HepG2 (cell line): Measurements from ENCODE around the gene RCBTB1. TPM values are rescaled to one million over a fixed set of nuclear protein-coding genes. Genes with fewer than 3 reads are reported as not detected.

Experiments used
- ATAC-seq: fragments of 200-7000 bp; cut with Tn5 transposase; 3 replicates; pipeline ENCODE4 v1.9.1; 2020; ENCODE audit warnings: mild to moderate bottlenecking, moderate library complexity
- BruUV-seq: library from RNA; stranded (reverse); fragments of 400-500 nt; replicated peaks from 2 replicates; lab custom pipeline; 2021; lab: Mats Ljungman, UMichigan
- CTCF ChIA-PET: fragments of 300-600 bp; formaldehyde crosslinking; extraction: SDS; loops from one replicate; lab custom pipeline; 2021; ENCODE audit warnings: low total read pairs, inconsistent platforms, low intra/inter-chr PET ratio; lab: Yijun Ruan, JAX
- POLR2A ChIA-PET: fragments of 350-600 bp; sonication (Branson Sonifier 250); formaldehyde crosslinking; loops from one replicate; lab custom pipeline; 2020; ENCODE audit warnings: antibody characterized with exemption, inconsistent platforms; lab: Yijun Ruan, JAX
- DNase-seq: peaks from one replicate; pipeline ENCODE4 v3.0.0-alpha.2; 2015; ENCODE audit warnings: low spot score
- FAIRE-seq: peaks from 3 replicates; lab custom pipeline; 2011; peaks lifted over from hg19 to GRCh38; lab: Jason Lieb, UNC
- H2AFZ ChIP-seq: one replicate; pipeline ENCODE4 v1.6.1; 2011; ENCODE audit warnings: low read length, inconsistent platforms
- H3K27ac ChIP-seq: fragments of 300-600 bp; 3 replicates; pipeline ENCODE4 v1.8.0; 2011; ENCODE audit warnings: mixed run types, mild to moderate bottlenecking, mixed read lengths, low read length, inconsistent platforms; ENCODE audit not compliant: insufficient read depth; ENCODE audit errors: extremely low read length
- H3K27me3 ChIP-seq, 2 experiments: fragments of 200-600 bp in 1 of 2; 2 replicates in 1 of 2; 3 replicates in 1 of 2; pipeline versions ENCODE4 v1.6.0 to v1.8.0; 2011; ENCODE audit warnings: low read length in 2 of 2, mild to moderate bottlenecking in 2 of 2, moderate library complexity in 2 of 2, inconsistent platforms in 1 of 2; ENCODE audit not compliant: insufficient read depth in 2 of 2, control insufficient read depth in 1 of 2
- H3K36me3 ChIP-seq, 2 experiments: fragments of 200-600 bp in 1 of 2; replicated peaks in 1 of 2; 2 replicates in 1 of 2; 3 replicates in 1 of 2; pipeline versions ENCODE4 v1.5.1 to v1.8.0; 2011; ENCODE audit warnings: low read length in 2 of 2, inconsistent platforms in 1 of 2; ENCODE audit not compliant: insufficient read depth in 2 of 2, control insufficient read depth in 1 of 2
- H3K4me1 ChIP-seq: 2 replicates; pipeline ENCODE4 v1.5.1; 2012; ENCODE audit warnings: low read length, inconsistent platforms; ENCODE audit not compliant: insufficient read depth
- H3K4me2 ChIP-seq: 2 replicates; pipeline ENCODE4 v1.6.0; 2011; ENCODE audit warnings: low read depth, low read length, inconsistent platforms
- H3K4me3 ChIP-seq, 3 experiments: fragments of 200-600 bp in 1 of 3; sonication (generic), shearing (Covaris generic) in 1 of 3; replicated peaks in 1 of 3; 2 replicates each; pipeline ENCODE4 v1.5.1; 2011 to 2016; ENCODE audit warnings: low read length in 3 of 3, inconsistent platforms in 2 of 3, low read depth in 2 of 3, mild to moderate bottlenecking in 2 of 3, control low read depth in 1 of 3, mixed read lengths in 1 of 3; ENCODE audit not compliant: insufficient read depth in 1 of 3
- H3K79me2 ChIP-seq: one replicate; pipeline ENCODE4 v1.6.1; 2011; ENCODE audit warnings: low read length, inconsistent platforms; ENCODE audit not compliant: insufficient read depth
- H3K9ac ChIP-seq: 2 replicates; pipeline ENCODE4 v1.6.0; 2011; ENCODE audit warnings: mild to moderate bottlenecking, low read depth, low read length, inconsistent platforms; ENCODE audit not compliant: insufficient read depth
- H3K9me3 ChIP-seq: 2 replicates; pipeline ENCODE4 v1.5.1; 2012; ENCODE audit warnings: mild to moderate bottlenecking, low read length
- H4K20me1 ChIP-seq: 2 replicates; pipeline ENCODE4 v1.6.0; 2011; ENCODE audit warnings: inconsistent platforms, mild to moderate bottlenecking, low read length, moderate library complexity; ENCODE audit not compliant: insufficient read depth
- ELF3 ChIP-seq: IDR thresholded peaks from 2 replicates; pipeline ENCODE4 v1.6.1; 2016; ENCODE audit warnings: missing genetic modification reagents, missing compliant biosample characterization
- ETV6 ChIP-seq: sonication (generic); formaldehyde crosslinking; conservative IDR thresholded peaks from 2 replicates; pipeline ENCODE4 v1.4.0; 2020; ENCODE audit warnings: missing genetic modification reagents
- FOXC1 ChIP-seq: sonication (generic); formaldehyde crosslinking; IDR thresholded peaks from 2 replicates; pipeline ENCODE4 v1.8.0; 2022; ENCODE audit warnings: mild to moderate bottlenecking, missing genetic modification reagents, borderline replicate concordance
- HOXA7 ChIP-seq: sonication (generic); formaldehyde crosslinking; IDR thresholded peaks from 2 replicates; pipeline ENCODE4 v1.8.1; 2022; ENCODE audit warnings: mild to moderate bottlenecking, missing genetic modification reagents, moderate library complexity
- KDM5A ChIP-seq: fragments of 200-600 bp; sonication (generic); IDR thresholded peaks from 2 replicates; pipeline ENCODE4 v1.7.0; 2018; ENCODE audit warnings: antibody characterized with exemption, mild to moderate bottlenecking, low read length, borderline replicate concordance
- KLF11 ChIP-seq: IDR thresholded peaks from 2 replicates; pipeline ENCODE4 v1.6.1; 2016; ENCODE audit warnings: missing compliant biosample characterization
- NR2F6 ChIP-seq, 2 experiments: IDR thresholded peaks; 2 replicates each; pipeline ENCODE4 v1.6.1; 2016; ENCODE audit warnings: antibody characterized with exemption in 1 of 2, mild to moderate bottlenecking in 1 of 2
- POLR2A ChIP-seq, 2 experiments: IDR thresholded peaks; 2 replicates each; pipeline ENCODE4 v1.6.1; 2011; ENCODE audit warnings: low read depth in 2 of 2, low read length in 2 of 2, mild to moderate bottlenecking in 1 of 2, moderate library complexity in 1 of 2; ENCODE audit not compliant: insufficient read depth in 1 of 2
- RARG ChIP-seq: sonication (generic); formaldehyde crosslinking; IDR thresholded peaks from 2 replicates; pipeline ENCODE4 v1.4.0; 2020; ENCODE audit warnings: low read depth, mild to moderate bottlenecking, missing genetic modification reagents
- THAP11 ChIP-seq: IDR thresholded peaks from 2 replicates; pipeline ENCODE4 v1.6.1; 2016; ENCODE audit warnings: missing biosample characterization, missing genetic modification reagents
- ZBTB38 ChIP-seq: sonication (generic); formaldehyde crosslinking; IDR thresholded peaks from 2 replicates; pipeline ENCODE4 v1.5.1; 2020; ENCODE audit warnings: mild to moderate bottlenecking, missing genetic modification reagents
- ZBTB7B ChIP-seq: sonication (generic); formaldehyde crosslinking; IDR thresholded peaks from 2 replicates; pipeline ENCODE4 v1.4.0; 2020; ENCODE audit warnings: missing genetic modification reagents
- ZNF383 ChIP-seq: sonication (generic); formaldehyde crosslinking; IDR thresholded peaks from 2 replicates; pipeline ENCODE4 v1.4.0; 2020; ENCODE audit warnings: missing genetic modification reagents, mild to moderate bottlenecking, borderline replicate concordance
- ZNF546 ChIP-seq: sonication (generic); formaldehyde crosslinking; conservative IDR thresholded peaks from 2 replicates; pipeline ENCODE4 v1.8.1; 2023; ENCODE audit warnings: mild to moderate bottlenecking, missing genetic modification reagents
- WGBS: methylation state at CpG from one replicate; pipeline ENCODE4 v1.1.6; 2017; ENCODE audit warnings: low lambda C conversion rate; 5-methylcytosine and 5-hydroxymethylcytosine counted together
- in situ Hi-C: cut with HindIII; loops from 2 replicates; pipeline ENCODE4 v1.10.0; 2017; ENCODE audit warnings: low pct_unique_long_range_greater_than_20kb; ENCODE audit not compliant: extremely low pct_ligation_motif_present
- intact Hi-C: fragments of 100-400 bp; cut with micrococcal nuclease; formaldehyde crosslinking; loops from one replicate; pipeline ENCODE4 v1.10.0; 2022; ENCODE audit not compliant: unreplicated experiment
- polyA plus RNA-seq, 8 experiments: library from polyadenylated mRNA; depleted of rRNA in 3 of 8; stranded (reverse) in 7 of 8; unstranded in 1 of 8; fragments of >200 nt; fragmentation: Illumina TruSeq in 4 of 8; extraction: Trizol in 4 of 8; gene quantifications; 2 replicates each; pipeline versions ENCODE4 v1.2.1 to v1.2.3, GENCODE V29; 2011 to 2016; ENCODE audit warnings: low read depth in 4 of 8, missing spikeins in 1 of 8, mixed read lengths in 1 of 8; ENCODE audit not compliant: insufficient read depth in 1 of 8
- total RNA-seq, 5 experiments: library from RNA; depleted of rRNA; stranded (reverse); fragments of >200 nt; fragmentation: Illumina TruSeq; extraction: Trizol; gene quantifications; 2 replicates each; pipeline ENCODE4 v1.2.3, GENCODE V29; 2016; ENCODE audit warnings: low read depth in 1 of 5
- TF ChIP-seq, protein P1 (sequence below): IDR thresholded peaks from 2 replicates; pipeline ENCODE4 v1.6.1; 2016; ENCODE audit warnings: control low read depth
- TF ChIP-seq, protein P2 (sequence below): sonication (generic); formaldehyde crosslinking; IDR thresholded peaks from 2 replicates; pipeline ENCODE4 v1.4.0; 2020; ENCODE audit warnings: missing genetic modification reagents

The RCBTB1 gene
- total and polyA plus RNA-seq, 2 of the 13 experiments (the other 11 are each of a cell fraction or from before 2014, with no cell fraction given) = 13.4 to 21.6 TPM

DNA sequence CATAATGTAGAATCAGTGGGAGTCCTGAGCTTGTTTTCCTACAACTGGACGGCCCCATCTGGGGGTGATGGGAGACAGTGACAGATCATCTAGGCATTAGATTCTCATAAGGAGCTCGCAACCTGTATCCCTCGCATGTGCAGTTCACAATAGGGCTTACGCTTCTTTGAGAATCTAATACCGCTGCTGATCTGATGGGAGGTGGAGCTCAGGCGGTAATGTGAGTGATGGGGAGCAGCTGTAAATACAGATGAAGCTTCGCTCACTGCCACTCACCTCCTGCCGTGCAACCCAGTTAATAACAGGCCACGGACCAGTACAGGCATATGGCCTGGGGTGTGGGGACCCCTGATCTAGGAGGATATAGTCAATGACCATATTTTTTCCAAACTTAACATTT lies 38.8 kb downstream of the RCBTB1 start:
- no peak overlapping the region for H3K4me2 ChIP-seq
- POLR2A ChIA-PET = no interaction called here
- peaks cover 17 to 47% of the 10 kb centered on the region in 2 experiments for H3K36me3 ChIP-seq
- H3K9ac ChIP-seq = no peak overlapping the region
- TF ChIP-seq ZBTB38 (CRISPR knock-in tag) = no peak
- TF ChIP-seq ZNF383 (CRISPR knock-in tag) = no peak
- no peak for TF ChIP-seq THAP11 (CRISPR knock-in tag)
- TF ChIP-seq, protein P1, sequence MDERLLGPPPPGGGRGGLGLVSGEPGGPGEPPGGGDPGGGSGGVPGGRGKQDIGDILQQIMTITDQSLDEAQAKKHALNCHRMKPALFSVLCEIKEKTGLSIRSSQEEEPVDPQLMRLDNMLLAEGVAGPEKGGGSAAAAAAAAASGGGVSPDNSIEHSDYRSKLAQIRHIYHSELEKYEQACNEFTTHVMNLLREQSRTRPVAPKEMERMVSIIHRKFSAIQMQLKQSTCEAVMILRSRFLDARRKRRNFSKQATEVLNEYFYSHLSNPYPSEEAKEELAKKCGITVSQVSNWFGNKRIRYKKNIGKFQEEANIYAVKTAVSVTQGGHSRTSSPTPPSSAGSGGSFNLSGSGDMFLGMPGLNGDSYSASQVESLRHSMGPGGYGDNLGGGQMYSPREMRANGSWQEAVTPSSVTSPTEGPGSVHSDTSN (CRISPR knock-in tag) = no peak
- TF ChIP-seq ETV6 (CRISPR knock-in tag) = no peak
- no peak for TF ChIP-seq KLF11 (CRISPR knock-in tag)
- no peak for TF ChIP-seq POLR2A (IDR thresholded peaks at IDR 0.05; ENCODE audit: insufficient read depth in 1 of 2, low read depth in 2 of 2, low read length in 2 of 2)
- TF ChIP-seq NR2F6 (IDR thresholded peaks at IDR 0.05) = no peak
- no peak for TF ChIP-seq NR2F6 (CRISPR knock-in tag; IDR thresholded peaks at IDR 0.05)
- no peak for TF ChIP-seq RARG
- no peak for TF ChIP-seq FOXC1
- TF ChIP-seq ELF3 = no peak
- TF ChIP-seq, protein P2, sequence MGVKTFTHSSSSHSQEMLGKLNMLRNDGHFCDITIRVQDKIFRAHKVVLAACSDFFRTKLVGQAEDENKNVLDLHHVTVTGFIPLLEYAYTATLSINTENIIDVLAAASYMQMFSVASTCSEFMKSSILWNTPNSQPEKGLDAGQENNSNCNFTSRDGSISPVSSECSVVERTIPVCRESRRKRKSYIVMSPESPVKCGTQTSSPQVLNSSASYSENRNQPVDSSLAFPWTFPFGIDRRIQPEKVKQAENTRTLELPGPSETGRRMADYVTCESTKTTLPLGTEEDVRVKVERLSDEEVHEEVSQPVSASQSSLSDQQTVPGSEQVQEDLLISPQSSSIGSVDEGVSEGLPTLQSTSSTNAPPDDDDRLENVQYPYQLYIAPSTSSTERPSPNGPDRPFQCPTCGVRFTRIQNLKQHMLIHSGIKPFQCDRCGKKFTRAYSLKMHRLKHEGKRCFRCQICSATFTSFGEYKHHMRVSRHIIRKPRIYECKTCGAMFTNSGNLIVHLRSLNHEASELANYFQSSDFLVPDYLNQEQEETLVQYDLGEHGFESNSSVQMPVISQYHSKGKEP = no peak
- TF ChIP-seq KDM5A = no peak
- TF ChIP-seq ZBTB7B (CRISPR knock-in tag) = no peak
- TF ChIP-seq HOXA7 (CRISPR knock-in tag) = no peak
- TF ChIP-seq ZNF546 (CRISPR knock-in tag) = no peak
- H3K27ac ChIP-seq = no peak overlapping the region
- no TSS peak for BruUV-seq
- H3K79me2 ChIP-seq = no peaks in the 10 kb centered on the region
- no peaks in the 10 kb centered on the region for H3K9me3 ChIP-seq
- H3K27me3 ChIP-seq = no peaks in the 10 kb centered on the region
- no peak overlapping the region for H3K4me3 ChIP-seq
- intact Hi-C loops (no loop called here), in situ Hi-C loops (no loop called here)
- no peaks in the 10 kb centered on the region for H4K20me1 ChIP-seq
- ATAC-seq (no peak), DNase-seq (no peak), FAIRE-seq (no peak)
- H3K4me1 ChIP-seq = peaks cover 6% of the 10 kb centered on the region
- WGBS = 98% methylated on average over 9 of the region's 9 CpGs
- CTCF ChIA-PET = no interaction called here
- no peak overlapping the region for H2AFZ ChIP-seq
